Astrocyte of the cerebellum (primary cell): ENCODE measurements around the gene OSBPL7.
A peak's percentile ranks its signal among the peaks of the same experiment; 100 is the strongest.

Experiments used
- DNase-seq: peaks from one replicate; pipeline ENCODE4 v3.0.0-alpha.2; 2011; ENCODE audit warnings: low read depth
- H3K4me3 ChIP-seq: 2 replicates; pipeline ENCODE4 v1.5.1; 2011; ENCODE audit warnings: mild to moderate bottlenecking, low read depth, low read length, moderate library complexity
- in situ Hi-C: cut with HindIII; loops from 2 replicates; pipeline ENCODE4 v1.10.0; 2017; ENCODE audit warnings: low sequenced_read_pairs
- TF ChIP-seq, protein P1 (sequence below): IDR thresholded peaks from 2 replicates; pipeline ENCODE4 v1.5.1; 2012; ENCODE audit warnings: low read length, low read depth, moderate library complexity, mild to moderate bottlenecking; ENCODE audit errors: missing control alignments

Gene OSBPL7

DNA sequence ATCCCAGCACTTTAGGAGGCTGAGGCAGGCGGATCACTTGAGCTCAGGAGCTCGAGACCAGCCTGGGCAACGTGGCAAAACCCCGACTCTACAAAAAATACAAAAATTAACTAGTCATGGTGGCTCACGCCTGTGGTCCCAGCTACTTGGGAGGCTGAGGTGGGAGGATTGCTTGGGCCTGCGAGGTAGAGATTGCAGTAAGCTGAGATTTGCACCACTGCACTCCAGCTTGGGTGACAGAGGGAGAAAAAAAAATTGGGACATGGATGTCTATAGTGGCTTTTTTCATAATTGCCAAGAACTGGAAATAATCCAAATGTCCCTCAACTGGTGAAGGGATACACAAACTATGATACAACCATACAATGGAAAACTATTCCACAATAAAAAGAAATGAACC is 28.6 kb downstream of the OSBPL7 start:
- TF ChIP-seq, protein P1, sequence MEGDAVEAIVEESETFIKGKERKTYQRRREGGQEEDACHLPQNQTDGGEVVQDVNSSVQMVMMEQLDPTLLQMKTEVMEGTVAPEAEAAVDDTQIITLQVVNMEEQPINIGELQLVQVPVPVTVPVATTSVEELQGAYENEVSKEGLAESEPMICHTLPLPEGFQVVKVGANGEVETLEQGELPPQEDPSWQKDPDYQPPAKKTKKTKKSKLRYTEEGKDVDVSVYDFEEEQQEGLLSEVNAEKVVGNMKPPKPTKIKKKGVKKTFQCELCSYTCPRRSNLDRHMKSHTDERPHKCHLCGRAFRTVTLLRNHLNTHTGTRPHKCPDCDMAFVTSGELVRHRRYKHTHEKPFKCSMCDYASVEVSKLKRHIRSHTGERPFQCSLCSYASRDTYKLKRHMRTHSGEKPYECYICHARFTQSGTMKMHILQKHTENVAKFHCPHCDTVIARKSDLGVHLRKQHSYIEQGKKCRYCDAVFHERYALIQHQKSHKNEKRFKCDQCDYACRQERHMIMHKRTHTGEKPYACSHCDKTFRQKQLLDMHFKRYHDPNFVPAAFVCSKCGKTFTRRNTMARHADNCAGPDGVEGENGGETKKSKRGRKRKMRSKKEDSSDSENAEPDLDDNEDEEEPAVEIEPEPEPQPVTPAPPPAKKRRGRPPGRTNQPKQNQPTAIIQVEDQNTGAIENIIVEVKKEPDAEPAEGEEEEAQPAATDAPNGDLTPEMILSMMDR = no peak
- DNase-seq = no peak
- in situ Hi-C loops = no loop called here
- no peak overlapping the region for H3K4me3 ChIP-seq

GRCh38 chr17:47792457-47792856 is 29.1 kb downstream of the OSBPL7 start:
- DNase-seq = no peak
- no peak overlapping the region for H3K4me3 ChIP-seq
- TF ChIP-seq, protein P1 = no peak
- in situ Hi-C loops = no loop called here

GRCh38 chr17:47791025-47791424 is 30.6 kb downstream of the OSBPL7 start:
- H3K4me3 ChIP-seq = no peak overlapping the region
- TF ChIP-seq, protein P1 = no peak
- DNase-seq = no peak
- in situ Hi-C loops = no loop called here

- TF ChIP-seq, protein P1 = peak; percentile 54
- no peak for DNase-seq
- peak overlapping the region; percentile 19 for H3K4me3 ChIP-seq
- in situ Hi-C loops = no loop called here
These were observed 31.7 kb downstream of the OSBPL7 start for GRCh38 chr17:47789611-47790561.

- no peak overlapping the region for H3K4me3 ChIP-seq
- in situ Hi-C loops = no loop called here
- no peak for DNase-seq
- TF ChIP-seq, protein P1 = no peak
These were observed 36.0 kb downstream of the OSBPL7 start for GRCh38 chr17:47785538-47786123.

GRCh38 chr17:47781397-47781796 is 40.2 kb downstream of the OSBPL7 start:
- in situ Hi-C loops = no loop called here

More at GRCh38 chr17:47781397-47781796, 40.2 kb downstream of the OSBPL7 start:
- DNase-seq = no peak
- H3K4me3 ChIP-seq = no peak overlapping the region
- TF ChIP-seq, protein P1 = no peak
